Inflammatory macrophage treated with lipopolysaccharide for 1 hour (primary cell): Measurements from ENCODE around the gene DACT2.

Source experiments
- DNase-seq, 2 donors: peaks; one replicate each; pipeline ENCODE4 v3.0.0-alpha.2; 2020 to 2022

Gene DACT2

DNA sequence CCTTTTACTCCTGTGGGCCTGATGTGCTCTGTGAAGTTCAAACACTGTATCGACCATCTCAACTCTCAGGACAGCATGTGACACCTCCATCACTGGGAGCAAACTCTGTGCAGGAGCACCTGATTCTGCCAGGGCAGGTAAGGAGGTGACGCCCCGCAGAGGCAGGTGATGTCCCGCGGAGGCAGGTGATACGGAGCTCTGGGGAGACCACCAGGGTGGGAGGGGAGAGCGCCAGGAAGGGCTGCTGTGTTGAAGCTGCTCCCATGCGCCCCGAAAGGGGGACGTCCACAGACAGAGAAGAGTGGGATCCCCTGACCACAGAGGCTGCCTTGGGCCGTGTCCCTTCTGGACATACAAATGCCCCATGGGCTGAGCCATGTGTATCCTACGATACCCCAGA is 58.3 kb downstream of the DACT2 start:
- DNase-seq, result no peak

DNA sequence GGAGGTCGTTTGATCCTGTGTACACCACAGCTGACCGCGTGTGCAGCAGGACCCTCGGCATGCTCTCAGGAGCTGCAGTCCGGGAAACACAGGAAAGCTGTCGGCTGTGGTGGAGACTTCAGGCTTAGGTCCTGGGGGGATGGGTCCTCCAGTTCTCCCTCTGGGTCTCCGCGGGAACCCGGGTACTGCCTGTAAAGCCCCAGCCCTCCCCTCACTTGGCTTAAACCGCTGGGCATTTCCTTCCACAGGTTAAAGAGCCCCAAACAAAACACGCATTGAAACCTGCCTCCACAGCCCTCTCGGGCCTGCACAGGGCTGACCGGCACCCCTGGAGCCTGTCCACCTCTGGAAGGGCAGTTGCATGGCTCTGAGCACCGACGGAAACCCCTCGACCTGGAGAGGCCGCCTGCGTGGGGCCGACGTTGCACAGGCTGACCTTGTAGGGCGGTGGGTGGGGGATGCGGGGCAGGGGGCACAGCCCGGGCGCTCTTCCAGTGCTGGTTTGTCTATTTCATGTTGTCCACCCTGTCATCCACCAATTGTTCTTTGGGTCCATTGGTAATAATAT is 59.1 kb downstream of the DACT2 start:
- DNase-seq, result no peak

DNA sequence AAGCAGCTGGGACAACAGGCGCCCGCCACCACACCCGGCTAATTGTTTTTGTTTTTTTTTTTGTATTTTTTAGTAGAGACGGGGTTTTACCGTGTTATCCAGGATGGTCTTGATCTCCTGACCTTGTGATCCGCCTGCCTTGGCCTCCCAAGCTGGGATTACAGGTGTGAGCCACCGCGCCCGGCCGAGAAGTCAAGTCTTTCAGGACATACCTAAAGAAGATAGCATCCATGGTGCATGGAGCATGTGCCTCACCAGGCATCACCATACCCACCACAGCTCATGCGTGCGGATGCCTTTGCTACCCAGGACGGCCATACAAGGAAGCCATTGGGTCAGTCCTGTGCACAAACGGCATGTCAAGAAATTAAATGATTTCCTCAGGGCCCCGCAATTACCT is 60.8 kb downstream of the DACT2 start:
- no peak for DNase-seq

DNA sequence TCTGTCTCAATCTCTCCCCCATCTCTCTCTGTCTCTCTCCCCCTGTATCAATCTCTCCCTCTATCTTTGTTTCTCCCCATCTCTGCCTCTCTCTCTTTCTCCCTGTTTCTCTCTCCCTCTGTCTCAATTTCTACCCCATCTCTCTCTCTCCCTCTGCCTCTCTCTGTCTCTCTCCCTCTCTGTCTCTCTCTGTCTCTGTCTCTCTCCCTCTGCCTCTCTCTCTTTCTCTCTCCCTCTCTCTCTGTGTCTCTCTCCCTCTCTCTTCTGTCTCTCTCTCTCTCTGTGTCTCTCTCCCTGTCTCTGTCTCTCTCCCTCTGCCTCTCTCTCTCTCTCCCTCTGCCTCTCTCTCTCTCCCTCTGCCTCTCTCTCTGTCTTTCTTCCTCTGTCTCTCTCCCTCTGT is 62.6 kb downstream of the DACT2 start:
- DNase-seq, result no peak
